GM12872 (cell line): ENCODE measurements around the gene DEDD2.
A peak's percentile ranks its signal among the peaks of the same experiment; 100 is the strongest.

ENCODE experiments used
- CTCF ChIP-seq: IDR thresholded peaks from 3 replicates; pipeline ENCODE4 v1.5.1; 2011; ENCODE audit warnings: low read depth, mild to moderate bottlenecking, low read length, moderate library complexity; ENCODE audit not compliant: insufficient read depth

The DEDD2 gene

GRCh38 chr19:42244347-42245220, 27.1 kb upstream of the DEDD2 start:
- TF ChIP-seq CTCF, result peak; percentile 73

- TF ChIP-seq CTCF, result no peak
These were observed 25.3 kb upstream of the DEDD2 start, which contains the start of gene GSK3A for GRCh38 chr19:42242512-42243409. Gene GSK3A, minus strand, starts transcription at chr19:42242602. Its CDS starts 137 bp downstream, at chr19:42242465.

- no peak for TF ChIP-seq CTCF
These were observed 24.6 kb upstream of the DEDD2 start for GRCh38 chr19:42242069-42242511.

- TF ChIP-seq CTCF, result no peak
These were observed 23.8 kb upstream of the DEDD2 start for GRCh38 chr19:42241279-42241678.

- TF ChIP-seq CTCF, result no peak
These were observed 22.2 kb upstream of the DEDD2 start for GRCh38 chr19:42239544-42240220.

- TF ChIP-seq CTCF, result no peak
These were observed 17.7 kb upstream of the DEDD2 start for GRCh38 chr19:42235181-42235580.

- TF ChIP-seq CTCF, result no peak
These were observed 16.9 kb upstream of the DEDD2 start for GRCh38 chr19:42234364-42234763.
